OCI-LY7 (cell line): ENCODE data around the gene ANKRD44. TPM values are rescaled to one million over a fixed set of nuclear protein-coding genes. Genes with fewer than 3 reads are reported as not detected.
A peak's percentile ranks its signal among the peaks of the same experiment; 100 is the strongest.

Experiments
- BruUV-seq: library from RNA; stranded (reverse); fragments of 400-500 nt; replicated peaks from 2 replicates; lab custom pipeline; 2021; lab: Mats Ljungman, UMichigan
- CTCF ChIA-PET: fragments of 300-600 bp; sonication (Branson Sonifier 250); formaldehyde crosslinking; loops from one replicate; lab custom pipeline; 2022; ENCODE audit warnings: antibody characterized with exemption; ENCODE audit not compliant: unreplicated experiment; lab: Charles Lee
- POLR2A ChIA-PET: fragments of 300-600 bp; sonication (Branson Sonifier 250); formaldehyde crosslinking; loops from one replicate; lab custom pipeline; 2022; ENCODE audit warnings: antibody characterized with exemption; lab: Charles Lee
- DNase-seq: peaks from one replicate; pipeline ENCODE4 v3.0.0-alpha.2; 2015; ENCODE audit warnings: low spot score
- H2AFZ ChIP-seq: fragments of 200-600 bp; sonication (generic), shearing (Covaris generic); 2 replicates; pipeline ENCODE4 v1.6.1; 2014; ENCODE audit warnings: mild to moderate bottlenecking, antibody characterized with exemption, low read length, moderate library complexity
- H3K27ac ChIP-seq: fragments of 200-600 bp; sonication (generic); 2 replicates; pipeline ENCODE4 v1.5.1; 2014; ENCODE audit warnings: mixed run types, low read depth, mild to moderate bottlenecking, moderate library complexity, low read length, inconsistent platforms; ENCODE audit not compliant: poor library complexity, severe bottlenecking
- H3K36me3 ChIP-seq: fragments of 200-600 bp; sonication (generic); 2 replicates; pipeline ENCODE4 v1.6.1; 2014; ENCODE audit warnings: mild to moderate bottlenecking, antibody characterized with exemption, low read length, moderate library complexity, mixed read lengths; ENCODE audit not compliant: insufficient read depth
- H3K4me1 ChIP-seq: fragments of 200-600 bp; sonication (generic); 2 replicates; pipeline ENCODE4 v1.5.1; 2014; ENCODE audit warnings: mild to moderate bottlenecking, low read length; ENCODE audit not compliant: insufficient read depth, poor library complexity, severe bottlenecking
- H3K4me2 ChIP-seq: fragments of 200-600 bp; sonication (generic); 2 replicates; pipeline ENCODE4 v1.6.1; 2014; ENCODE audit warnings: mild to moderate bottlenecking, low read length
- H3K4me3 ChIP-seq: fragments of 200-600 bp; sonication (generic); 2 replicates; pipeline ENCODE4 v1.5.1; 2014; ENCODE audit warnings: mild to moderate bottlenecking, low read depth, low read length; ENCODE audit not compliant: poor library complexity, severe bottlenecking
- H3K79me2 ChIP-seq: fragments of 200-600 bp; sonication (generic); 2 replicates; pipeline ENCODE4 v1.6.1; 2016; ENCODE audit warnings: low read depth, mild to moderate bottlenecking, low read length, moderate library complexity, mixed read lengths; ENCODE audit not compliant: insufficient read depth
- H3K9me2 ChIP-seq: fragments of 200-600 bp; sonication (generic); 2 replicates; pipeline ENCODE4 v1.6.1; 2016; ENCODE audit warnings: mild to moderate bottlenecking, low read length, mixed read lengths; ENCODE audit not compliant: insufficient read depth
- H3K9me3 ChIP-seq: fragments of 200-600 bp; sonication (generic); 2 replicates; pipeline ENCODE4 v1.6.1; 2014; ENCODE audit warnings: mild to moderate bottlenecking, mixed run types, low read length, mixed read lengths
- H4K20me1 ChIP-seq: fragments of 200-600 bp; sonication (generic); 2 replicates; pipeline ENCODE4 v1.6.1; 2014; ENCODE audit warnings: mild to moderate bottlenecking, antibody characterized with exemption, low read length, moderate library complexity, mixed read lengths; ENCODE audit not compliant: insufficient read depth
- EZH2phosphoT487 ChIP-seq: fragments of 200-600 bp; sonication (generic); IDR thresholded peaks from 2 replicates; pipeline ENCODE4 v1.6.1; 2018; ENCODE audit warnings: low read depth, borderline replicate concordance, mild to moderate bottlenecking, mixed run types, antibody characterized with exemption, low read length, moderate library complexity, mixed read lengths
- intact Hi-C: fragments of 100-400 bp; cut with micrococcal nuclease; formaldehyde crosslinking; loops from one replicate; pipeline ENCODE4 v1.10.0; 2022; ENCODE audit not compliant: unreplicated experiment
- total RNA-seq, 2 experiments: library from RNA; depleted of rRNA in 1 of 2; stranded (reverse); fragments of >200 nt in 1 of 2; shearing (Covaris generic) in 1 of 2; gene quantifications; 2 replicates each; pipeline ENCODE4 v1.2.3, GENCODE V29; 2014 to 2022
- TF ChIP-seq, protein P1 (sequence below): fragments of 200-600 bp; sonication (generic); conservative IDR thresholded peaks from 2 replicates; pipeline ENCODE4 v1.5.1; 2014; ENCODE audit warnings: mild to moderate bottlenecking, antibody characterized with exemption, low read length, moderate library complexity, mixed read lengths

ANKRD44 gene
- total RNA-seq, 2 experiments from 2014 or later, result 69.4 to 73.7 TPM

DNA sequence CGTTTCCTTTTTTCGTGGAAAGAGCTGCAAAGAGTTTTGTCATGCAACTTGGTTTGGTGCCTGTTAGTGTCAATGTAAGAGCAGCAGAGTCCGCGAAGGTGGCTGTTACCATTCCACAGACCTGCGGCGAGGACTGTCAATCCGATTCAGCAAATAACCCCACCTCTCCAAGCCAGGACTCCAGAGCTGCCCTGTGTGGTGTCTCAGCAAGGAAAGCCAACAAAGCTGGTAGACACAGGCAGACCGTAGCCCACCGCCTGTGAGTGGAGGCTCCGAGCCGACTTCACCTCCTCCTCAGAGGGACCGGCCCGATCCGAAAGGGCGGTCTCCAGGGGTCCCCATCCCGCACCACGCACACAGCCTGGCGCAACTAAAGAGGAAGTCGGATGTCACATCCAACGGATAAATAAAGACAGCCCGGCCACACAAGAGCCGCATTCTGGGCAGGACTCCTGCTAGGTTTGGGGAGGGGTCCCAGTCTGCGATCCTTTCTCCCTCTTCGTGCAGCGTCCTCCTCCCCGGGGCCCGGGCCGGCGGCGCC lies 819 bp downstream of the ANKRD44 start:
- peak overlapping the region; percentile 83 for H3K27ac ChIP-seq
- ChIA-PET POLR2A (interaction anchor here (0.6 to 8.5 kb wide), 16 partner anchors 14 to 182 kb away, joined by 3 to 128 read pairs (median 4); no protein-coding TSS in a partner anchor), CTCF (interaction anchor here (0.6 to 2.1 kb wide), 3 partner anchors 14 to 69 kb away, joined by 3 to 7 read pairs (median 3); no protein-coding TSS in a partner anchor)
- H3K9me3 ChIP-seq, result no peaks in the 10 kb centered on the region
- peaks cover 52% of the 10 kb centered on the region for H3K79me2 ChIP-seq
- peak; percentile 63 for DNase-seq
- peak overlapping the region; percentile 92 for H3K4me3 ChIP-seq
- H3K4me1 ChIP-seq, result peaks cover 61% of the 10 kb centered on the region
- intact Hi-C loops, result loop anchor here (1.0 to 5.0 kb wide), 8 partner anchors 53 to 208 kb away; partner anchors contain the start of gene MOB4
- no peaks in the 10 kb centered on the region for H3K36me3 ChIP-seq
- peak overlapping the region; percentile 84 for H3K4me2 ChIP-seq
- H4K20me1 ChIP-seq, result no peaks in the 10 kb centered on the region
- no peak for TF ChIP-seq EZH2phosphoT487
- TF ChIP-seq, protein P1, sequence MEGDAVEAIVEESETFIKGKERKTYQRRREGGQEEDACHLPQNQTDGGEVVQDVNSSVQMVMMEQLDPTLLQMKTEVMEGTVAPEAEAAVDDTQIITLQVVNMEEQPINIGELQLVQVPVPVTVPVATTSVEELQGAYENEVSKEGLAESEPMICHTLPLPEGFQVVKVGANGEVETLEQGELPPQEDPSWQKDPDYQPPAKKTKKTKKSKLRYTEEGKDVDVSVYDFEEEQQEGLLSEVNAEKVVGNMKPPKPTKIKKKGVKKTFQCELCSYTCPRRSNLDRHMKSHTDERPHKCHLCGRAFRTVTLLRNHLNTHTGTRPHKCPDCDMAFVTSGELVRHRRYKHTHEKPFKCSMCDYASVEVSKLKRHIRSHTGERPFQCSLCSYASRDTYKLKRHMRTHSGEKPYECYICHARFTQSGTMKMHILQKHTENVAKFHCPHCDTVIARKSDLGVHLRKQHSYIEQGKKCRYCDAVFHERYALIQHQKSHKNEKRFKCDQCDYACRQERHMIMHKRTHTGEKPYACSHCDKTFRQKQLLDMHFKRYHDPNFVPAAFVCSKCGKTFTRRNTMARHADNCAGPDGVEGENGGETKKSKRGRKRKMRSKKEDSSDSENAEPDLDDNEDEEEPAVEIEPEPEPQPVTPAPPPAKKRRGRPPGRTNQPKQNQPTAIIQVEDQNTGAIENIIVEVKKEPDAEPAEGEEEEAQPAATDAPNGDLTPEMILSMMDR, result no peak
- no peaks in the 10 kb centered on the region for H3K9me2 ChIP-seq
- no peak overlapping the region; the same call in 1 of the 2 replicates for H2AFZ ChIP-seq
- BruUV-seq, result no TSS peak

GRCh38 chr2:197308996-197309690 lies 1.4 kb downstream of the ANKRD44 start:
- no peaks in the 10 kb centered on the region for H3K36me3 ChIP-seq
- H3K27ac ChIP-seq, result peak overlapping the region; percentile 83
- BruUV-seq, result no TSS peak
- ChIA-PET CTCF (interaction anchor here (0.6 to 2.1 kb wide), 5 partner anchors 13 to 111 kb away, joined by 3 to 7 read pairs (median 3); no protein-coding TSS in a partner anchor), POLR2A (interaction anchor here (0.6 to 8.5 kb wide), 23 partner anchors 14 to 353 kb away, joined by 3 to 128 read pairs (median 4); partner anchors contain the start of gene SF3B1)
- intact Hi-C loops, result loop anchor here (1.0 to 5.0 kb wide), 5 partner anchors 16 to 208 kb away; partner anchors contain the start of gene MOB4
- H3K9me2 ChIP-seq, result no peaks in the 10 kb centered on the region
- TF ChIP-seq, protein P1, result no peak
- TF ChIP-seq EZH2phosphoT487, result no peak
- peak overlapping the region; percentile 92 for H3K4me3 ChIP-seq
- H3K79me2 ChIP-seq, result peaks cover 58% of the 10 kb centered on the region
- no peak overlapping the region; the same call in 1 of the 2 replicates for H2AFZ ChIP-seq
- no peaks in the 10 kb centered on the region for H4K20me1 ChIP-seq
- H3K9me3 ChIP-seq, result no peaks in the 10 kb centered on the region
- peak overlapping the region; percentile 84 for H3K4me2 ChIP-seq
- H3K4me1 ChIP-seq, result peaks cover 66% of the 10 kb centered on the region
- peak; percentile 50 for DNase-seq
